Bronchus fibroblast of lung (primary cell): ENCODE data around the gene PDLIM5. TPM values are rescaled to one million over a fixed set of nuclear protein-coding genes. Genes with fewer than 3 reads are reported as not detected.

Source experiments
- total RNA-seq: library from RNA; depleted of rRNA; stranded (reverse); fragments of >200 nt; gene quantifications from 2 replicates; pipeline ENCODE4 v1.2.3, GENCODE V29; 2015

Gene PDLIM5, protein sequence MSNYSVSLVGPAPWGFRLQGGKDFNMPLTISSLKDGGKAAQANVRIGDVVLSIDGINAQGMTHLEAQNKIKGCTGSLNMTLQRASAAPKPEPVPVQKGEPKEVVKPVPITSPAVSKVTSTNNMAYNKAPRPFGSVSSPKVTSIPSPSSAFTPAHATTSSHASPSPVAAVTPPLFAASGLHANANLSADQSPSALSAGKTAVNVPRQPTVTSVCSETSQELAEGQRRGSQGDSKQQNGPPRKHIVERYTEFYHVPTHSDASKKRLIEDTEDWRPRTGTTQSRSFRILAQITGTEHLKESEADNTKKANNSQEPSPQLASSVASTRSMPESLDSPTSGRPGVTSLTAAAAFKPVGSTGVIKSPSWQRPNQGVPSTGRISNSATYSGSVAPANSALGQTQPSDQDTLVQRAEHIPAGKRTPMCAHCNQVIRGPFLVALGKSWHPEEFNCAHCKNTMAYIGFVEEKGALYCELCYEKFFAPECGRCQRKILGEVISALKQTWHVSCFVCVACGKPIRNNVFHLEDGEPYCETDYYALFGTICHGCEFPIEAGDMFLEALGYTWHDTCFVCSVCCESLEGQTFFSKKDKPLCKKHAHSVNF
- 29.1 and 31.4 TPM in 2 replicates for total RNA-seq

DNA sequence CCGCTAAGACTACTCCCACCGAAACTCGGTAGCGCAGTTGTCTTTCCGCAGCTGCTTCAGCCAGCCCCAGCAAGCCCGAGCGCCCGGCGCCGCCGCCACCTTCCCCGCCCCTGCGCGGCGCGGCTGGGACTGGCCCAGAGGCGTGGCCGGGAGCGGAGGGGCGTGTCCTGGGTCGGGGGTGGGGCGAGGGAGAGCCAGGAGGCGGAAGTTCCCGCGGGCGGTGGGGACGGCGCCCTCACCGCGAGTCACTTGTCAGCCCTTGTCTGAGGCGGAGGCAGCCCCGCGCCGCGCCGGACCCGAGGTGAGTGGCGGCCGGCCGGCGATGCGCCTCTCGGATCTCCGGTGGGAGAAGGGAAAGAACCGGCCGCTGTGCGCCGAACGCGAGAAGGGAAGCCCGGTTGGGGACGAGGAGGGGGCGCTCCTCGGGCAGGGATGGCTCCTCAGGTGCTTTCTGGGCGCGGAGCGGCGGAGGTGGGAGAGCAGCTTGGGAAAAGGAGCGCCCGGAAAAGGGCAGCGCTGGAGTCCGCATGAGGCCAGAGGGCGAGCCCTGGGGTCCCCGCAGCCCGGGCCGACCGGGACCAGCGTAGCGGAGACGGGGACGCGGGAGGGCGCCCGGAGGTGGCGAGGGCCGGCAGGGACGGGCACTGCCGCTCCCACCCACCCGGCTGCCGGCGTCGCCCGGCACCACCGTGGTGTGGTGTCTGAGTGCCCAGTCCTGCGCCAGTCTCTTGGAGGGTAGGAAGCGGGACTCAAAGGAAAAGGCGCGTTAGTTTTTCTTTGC lies at the start of gene PDLIM5:
TSS of gene PDLIM5 (plus strand) at position 248 of the 781 bp plus-strand sequence. CDS start 3,347 bp downstream, outside the sequence.

Other genes with a start within 250 kb of the PDLIM5 start
- 16.4 and 20.7 TPM in 2 replicates for gene SMARCAD1, start 244.1 kb upstream of the PDLIM5 start, total RNA-seq
- gene HPGDS, start 109.1 kb upstream of the PDLIM5 start, total RNA-seq, result not detected in 2 replicates